Upper lobe of left lung (tissue), 6 donors: Measurements from ENCODE around the gene WDFY3. TPM values are rescaled to one million over a fixed set of nuclear protein-coding genes. Genes with fewer than 3 reads are reported as not detected.

Source experiments
- ATAC-seq, 2 donors: fragments of 200-7000 bp; cut with Tn5 transposase; one replicate each; pipeline ENCODE4 v1.9.1; 2022; ENCODE audit warnings: mild to moderate bottlenecking in 2 of 2, moderate library complexity in 2 of 2; ENCODE audit not compliant: low FRiP score in 2 of 2
- DNase-seq, 2 donors: peaks; one replicate each; pipeline ENCODE4 v3.0.0-alpha.2; 2019 to 2020
- H3K27ac ChIP-seq, 4 donors: fragments of 200-600 bp; sonication (generic); one replicate each; pipeline ENCODE4 v1.5.1; 2016 to 2019
- H3K27me3 ChIP-seq, 4 donors: fragments of 200-600 bp; sonication (generic); one replicate each; pipeline ENCODE4 v1.5.1; 2017 to 2019
- H3K36me3 ChIP-seq, 4 donors: fragments of 200-600 bp; sonication (generic); one replicate each; pipeline ENCODE4 v1.5.1; 2016 to 2019
- H3K4me1 ChIP-seq, 4 donors: fragments of 200-600 bp; sonication (generic); one replicate each; pipeline ENCODE4 v1.5.1; 2018 to 2019
- H3K4me3 ChIP-seq, 4 donors: fragments of 200-600 bp; sonication (generic); one replicate each; pipeline ENCODE4 v1.5.1; 2017 to 2019; ENCODE audit warnings: mild to moderate bottlenecking in 2 of 4, moderate library complexity in 1 of 4
- H3K9me3 ChIP-seq, 4 donors: fragments of 200-600 bp; sonication (generic); one replicate each; pipeline ENCODE4 v1.5.1; 2018 to 2019
- CTCF ChIP-seq, 6 experiments: fragments of 450-650 bp in 4 of 6; fragments of 200-600 bp in 2 of 6; sonication (generic) in 2 of 6; IDR thresholded peaks; one replicate each; pipeline ENCODE4 v1.5.1; 2016 to 2019; ENCODE audit warnings: antibody characterized with exemption in 6 of 6
- EP300 ChIP-seq, 4 donors: sonication (generic); formaldehyde crosslinking; IDR thresholded peaks; one replicate each; pipeline ENCODE4 v1.5.1; 2017; ENCODE audit warnings: antibody characterized with exemption in 4 of 4, control low read depth in 2 of 4
- POLR2A ChIP-seq, 4 donors: fragments of 450-650 bp; IDR thresholded peaks; one replicate each; pipeline ENCODE4 v1.5.1; 2016 to 2017; ENCODE audit warnings: antibody characterized with exemption in 4 of 4, mild to moderate bottlenecking in 2 of 4
- POLR2AphosphoS5 ChIP-seq, 2 donors: sonication (generic); formaldehyde crosslinking; IDR thresholded peaks; one replicate each; pipeline ENCODE4 v1.5.1; 2017; ENCODE audit warnings: antibody characterized with exemption in 2 of 2
- WGBS, 2 donors: methylation state at CpG; one replicate each; pipeline ENCODE4 v1.1.5; 2017 to 2018; 5-methylcytosine and 5-hydroxymethylcytosine counted together
- total RNA-seq, 6 donors: library from RNA; depleted of rRNA in 4 of 6; stranded (reverse); fragments of >200 nt in 4 of 6; gene quantifications; one replicate each; pipeline versions ENCODE4 v1.1.0 to v1.2.1, GENCODE V29; 2016 to 2021
- donor health status: DM: no; HTN: no; CAD: no; lungs with moderate emphysema.
- donor health status: DM: no; HTN: yes; CAD: no; lungs with severe emphysema.

Gene WDFY3
- total RNA-seq, 6 donors from 2014 or later = 52.0 to 159 (median 103) TPM

- no peaks in the 10 kb centered on the region for H3K27me3 ChIP-seq
- 89 to 92% methylated on average over 1 of the region's 1 CpG for WGBS, 2 donors
Measured at GRCh38 chr4:84932462-84932861, 34.0 kb downstream of the WDFY3 start.

GRCh38 chr4:84931961-84932360 is 34.5 kb downstream of the WDFY3 start:
- TF ChIP-seq POLR2A (IDR thresholded peaks at IDR 0.05) = no peak
- no peak for TF ChIP-seq EP300 (IDR thresholded peaks at IDR 0.05)
- no peak for TF ChIP-seq POLR2AphosphoS5 (IDR thresholded peaks at IDR 0.05)
- no peak for TF ChIP-seq CTCF (IDR thresholded peaks at IDR 0.05)
- Histone ChIP-seq H3K36me3 (peaks cover 0 to 8% (median 2%) of the 10 kb centered on the region in 4 donors), H3K4me3 (no peak overlapping the region), H3K9me3 (no peaks in the 10 kb centered on the region), H3K4me1 (peaks cover 0 to 6% (median 1%) of the 10 kb centered on the region in 4 donors), H3K27ac (no peak overlapping the region), H3K27me3 (no peaks in the 10 kb centered on the region)
- ATAC-seq (no peak), DNase-seq (no peak)
- 86 to 90% methylated on average over 3 of the region's 3 CpGs for WGBS, 2 donors

More at GRCh38 chr4:84932462-84932861, 34.0 kb downstream of the WDFY3 start:
- DNase-seq (no peak), ATAC-seq (no peak)
- no peak overlapping the region for H3K4me3 ChIP-seq
- peaks cover 0 to 8% (median 2%) of the 10 kb centered on the region in 4 donors for H3K36me3 ChIP-seq
- no peaks in the 10 kb centered on the region for H3K9me3 ChIP-seq
- peaks cover 0 to 10% (median 6%) of the 10 kb centered on the region in 4 donors for H3K4me1 ChIP-seq
- no peak overlapping the region for H3K27ac ChIP-seq
- TF ChIP-seq POLR2AphosphoS5 (IDR thresholded peaks at IDR 0.05) = no peak

- Histone ChIP-seq H3K27ac (no peak overlapping the region), H3K4me1 (peaks cover 0 to 2% (median 0%) of the 10 kb centered on the region in 4 donors), H3K27me3 (no peaks in the 10 kb centered on the region), H3K36me3 (peaks cover 0 to 8% (median 2%) of the 10 kb centered on the region in 4 donors), H3K4me3 (no peak overlapping the region), H3K9me3 (no peaks in the 10 kb centered on the region)
- WGBS, 2 donors = 95% methylated on average over 2 of the region's 2 CpGs
- DNase-seq (no peak), ATAC-seq (no peak)
- no peak for TF ChIP-seq CTCF (IDR thresholded peaks at IDR 0.05)
- no peak for TF ChIP-seq EP300 (IDR thresholded peaks at IDR 0.05)
- no peak for TF ChIP-seq POLR2A (IDR thresholded peaks at IDR 0.05)
- no peak for TF ChIP-seq POLR2AphosphoS5 (IDR thresholded peaks at IDR 0.05)
Measured at GRCh38 chr4:84931274-84931673, 35.2 kb downstream of the WDFY3 start.

- no peak for TF ChIP-seq POLR2AphosphoS5 (IDR thresholded peaks at IDR 0.05)
- no peak for TF ChIP-seq EP300 (IDR thresholded peaks at IDR 0.05)
- TF ChIP-seq POLR2A (IDR thresholded peaks at IDR 0.05) = no peak
- no peak for TF ChIP-seq CTCF (IDR thresholded peaks at IDR 0.05)
- Histone ChIP-seq H3K36me3 (peaks cover 0 to 8% (median 2%) of the 10 kb centered on the region in 4 donors), H3K9me3 (no peaks in the 10 kb centered on the region), H3K27me3 (no peaks in the 10 kb centered on the region), H3K27ac (no peak overlapping the region), H3K4me1 (peaks cover 0 to 2% (median 0%) of the 10 kb centered on the region in 4 donors), H3K4me3 (no peak overlapping the region)
- DNase-seq (no peak), ATAC-seq (no peak)
- 98% methylated on average over 5 of the region's 5 CpGs for WGBS, 2 donors
Measured at GRCh38 chr4:84928089-84928488, 38.4 kb downstream of the WDFY3 start.

GRCh38 chr4:84927428-84927827 is 39.1 kb downstream of the WDFY3 start:
- Histone ChIP-seq H3K9me3 (no peaks in the 10 kb centered on the region), H3K36me3 (peaks cover 0 to 8% (median 2%) of the 10 kb centered on the region in 4 donors), H3K4me3 (no peak overlapping the region), H3K27ac (no peak overlapping the region), H3K4me1 (peaks cover 0 to 2% (median 0%) of the 10 kb centered on the region in 4 donors), H3K27me3 (no peaks in the 10 kb centered on the region)
- no peak for DNase-seq
- WGBS, 2 donors = 50 to 77% methylated on average over 2 of the region's 2 CpGs
- TF ChIP-seq POLR2AphosphoS5 (IDR thresholded peaks at IDR 0.05) (no peak), CTCF (IDR thresholded peaks at IDR 0.05) (no peak), EP300 (IDR thresholded peaks at IDR 0.05) (no peak), POLR2A (IDR thresholded peaks at IDR 0.05) (no peak)
- ATAC-seq = no peak
